HG02678 (cell line): ENCODE data around the gene TTC3.
"Not testable (repeated sequence)": the region's sequence is repeated elsewhere in the genome, so short reads cannot be mapped to it uniquely, and the experiment has no call there.

ENCODE experiments used
- ATAC-seq: cut with Tn5 transposase; IDR thresholded peaks from one replicate; pipeline ENCODE4 v1.9.1; 2021; ENCODE audit warnings: mild to moderate bottlenecking, moderate library complexity; ENCODE audit not compliant: unreplicated experiment

The TTC3 gene

GRCh38 chr21:37219761-37220432 is 146.8 kb downstream of the TTC3 start:
- ATAC-seq, result no peak

- peak; percentile 33 for ATAC-seq
These were observed 147.5 kb downstream of the TTC3 start for GRCh38 chr21:37220433-37220980.

- peak; percentile 88 for ATAC-seq
These were observed 148.1 kb downstream of the TTC3 start for GRCh38 chr21:37220981-37221664.

GRCh38 chr21:37222248-37222647 is 149.2 kb downstream of the TTC3 start:
- ATAC-seq, result not testable (repeated sequence)

GRCh38 chr21:37223804-37224345 is 150.8 kb downstream of the TTC3 start:
- ATAC-seq, result no peak

GRCh38 chr21:37224861-37225839 is 152.1 kb downstream of the TTC3 start:
- no peak for ATAC-seq

- ATAC-seq, result no peak
These were observed 153.2 kb downstream of the TTC3 start for GRCh38 chr21:37226041-37226920.

GRCh38 chr21:37227071-37228002 is 154.3 kb downstream of the TTC3 start:
- ATAC-seq, result no peak

GRCh38 chr21:37228003-37228400 is 154.9 kb downstream of the TTC3 start:
- ATAC-seq, result no peak

- no peak for ATAC-seq
These were observed 157.7 kb downstream of the TTC3 start for GRCh38 chr21:37230632-37231248.

- no peak for ATAC-seq
These were observed 158.2 kb downstream of the TTC3 start for GRCh38 chr21:37231249-37231645.

- no peak for ATAC-seq
These were observed 158.6 kb downstream of the TTC3 start for GRCh38 chr21:37231671-37232070.

GRCh38 chr21:37232274-37233018 is 159.4 kb downstream of the TTC3 start:
- ATAC-seq, result no peak

- ATAC-seq, result no peak
These were observed 160.6 kb downstream of the TTC3 start for GRCh38 chr21:37233551-37234146.

GRCh38 chr21:37237346-37237745 is 164.3 kb downstream of the TTC3 start:
- ATAC-seq, result no peak

GRCh38 chr21:37237764-37238163 is 164.7 kb downstream of the TTC3 start:
- no peak for ATAC-seq

- ATAC-seq, result no peak
These were observed 167.9 kb downstream of the TTC3 start for GRCh38 chr21:37240978-37241377.
